ENCODE data around the gene TRERF1. TPM values are rescaled to one million over a fixed set of nuclear protein-coding genes. Genes with fewer than 3 reads are reported as not detected.

Gene TRERF1
- total RNA-seq, 6 experiments from 2014 or later, result 10.5 to 16.4 (median 15.2) TPM

- Mint-ChIP-seq H3K27me3 (ENCODE audit: insufficient read depth) (no peaks in the 10 kb centered on the region; the same call in 1 of the 2 replicates), H3K4me1 (ENCODE audit: low read depth) (peaks cover 69% of the 10 kb centered on the region), H3K9me3 (no peaks in the 10 kb centered on the region), H3K27ac (peak overlapping the region; percentile 6; the same call in 1 of the 2 replicates), H3K36me3 (ENCODE audit: low read depth) (peaks cover 30% of the 10 kb centered on the region), H3K4me3 (no peak overlapping the region)
- no peak for DNase-seq
- TF ChIP-seq CTCF (IDR thresholded peaks at IDR 0.05), result no peak
These were observed 155.1 kb downstream of the TRERF1 start for GRCh38 chr6:42296614-42297013.

GRCh38 chr6:42295677-42296076 is 156.0 kb downstream of the TRERF1 start:
- peaks cover 65% of the 10 kb centered on the region for H3K4me1 Mint-ChIP-seq (ENCODE audit: low read depth)
- no peaks in the 10 kb centered on the region for H3K27me3 Mint-ChIP-seq (ENCODE audit: insufficient read depth)
- H3K27ac Mint-ChIP-seq, result peak overlapping the region; percentile 74
- no peak for DNase-seq
- H3K36me3 Mint-ChIP-seq (ENCODE audit: low read depth), result peaks cover 30% of the 10 kb centered on the region
- no peak for TF ChIP-seq CTCF (IDR thresholded peaks at IDR 0.05)
- H3K9me3 Mint-ChIP-seq, result no peaks in the 10 kb centered on the region
- no peak overlapping the region for H3K4me3 Mint-ChIP-seq

GRCh38 chr6:42295181-42295580 is 156.5 kb downstream of the TRERF1 start:
- no peaks in the 10 kb centered on the region for H3K9me3 Mint-ChIP-seq
- H3K4me3 Mint-ChIP-seq, result no peak overlapping the region
- no peak for DNase-seq
- peaks cover 30% of the 10 kb centered on the region for H3K36me3 Mint-ChIP-seq (ENCODE audit: low read depth)
- peaks cover 61% of the 10 kb centered on the region for H3K4me1 Mint-ChIP-seq (ENCODE audit: low read depth)
- TF ChIP-seq CTCF (IDR thresholded peaks at IDR 0.05), result no peak
- H3K27me3 Mint-ChIP-seq (ENCODE audit: insufficient read depth), result no peaks in the 10 kb centered on the region
- peak overlapping the region; percentile 74 for H3K27ac Mint-ChIP-seq

- H3K9me3 Mint-ChIP-seq, result no peaks in the 10 kb centered on the region
- H3K4me3 Mint-ChIP-seq, result no peak overlapping the region
- H3K4me1 Mint-ChIP-seq (ENCODE audit: low read depth), result peaks cover 63% of the 10 kb centered on the region
- TF ChIP-seq CTCF (IDR thresholded peaks at IDR 0.05), result no peak
- H3K27ac Mint-ChIP-seq, result peak overlapping the region; percentile 74
- peaks cover 29% of the 10 kb centered on the region for H3K36me3 Mint-ChIP-seq (ENCODE audit: low read depth)
- no peaks in the 10 kb centered on the region for H3K27me3 Mint-ChIP-seq (ENCODE audit: insufficient read depth)
- peak; percentile 73 for DNase-seq
These were observed 157.0 kb downstream of the TRERF1 start for GRCh38 chr6:42294759-42295158.

- DNase-seq, result no peak
- no peak overlapping the region for H3K4me3 Mint-ChIP-seq
- peak overlapping the region; percentile 99 for H3K27ac Mint-ChIP-seq
- H3K27me3 Mint-ChIP-seq (ENCODE audit: insufficient read depth), result no peaks in the 10 kb centered on the region; the same call in 1 of the 2 replicates
- peaks cover 29% of the 10 kb centered on the region for H3K36me3 Mint-ChIP-seq (ENCODE audit: low read depth)
- no peak for TF ChIP-seq CTCF (IDR thresholded peaks at IDR 0.05)
- H3K4me1 Mint-ChIP-seq (ENCODE audit: low read depth), result peaks cover 72% of the 10 kb centered on the region
- no peaks in the 10 kb centered on the region for H3K9me3 Mint-ChIP-seq
These were observed 158.2 kb downstream of the TRERF1 start for GRCh38 chr6:42293386-42293977.

Measured in HFFc6 (cell line).